BJ (cell line): ENCODE data around the gene BICDL2. TPM values are rescaled to one million over a fixed set of nuclear protein-coding genes. Genes with fewer than 3 reads are reported as not detected.

ENCODE experiments used
- CTCF ChIA-PET: fragments of 350-600 bp; formaldehyde crosslinking; extraction: SDS; loops from one replicate; lab custom pipeline; 2021; ENCODE audit warnings: antibody characterized with exemption, inconsistent platforms; lab: Yijun Ruan, JAX
- POLR2A ChIA-PET: fragments of 300-600 bp; sonication (Branson Sonifier 250); formaldehyde crosslinking; extraction: SDS; loops from one replicate; lab custom pipeline; 2021; ENCODE audit warnings: antibody characterized with exemption; lab: Charles Lee
- DNase-seq: peaks from one replicate; pipeline ENCODE4 v3.0.0-alpha.2; 2011; ENCODE audit warnings: low read depth
- H3K27me3 ChIP-seq: 2 replicates; pipeline ENCODE4 v1.6.0; 2011; ENCODE audit warnings: low read length; ENCODE audit not compliant: control insufficient read depth, insufficient read depth
- H3K36me3 ChIP-seq: 2 replicates; pipeline ENCODE4 v1.5.1; 2011; ENCODE audit warnings: low read length; ENCODE audit not compliant: control insufficient read depth, insufficient read depth
- H3K4me3 ChIP-seq: 2 replicates; pipeline ENCODE4 v1.5.1; 2011; ENCODE audit warnings: low read depth, mild to moderate bottlenecking, control low read depth, low read length
- CTCF ChIP-seq: IDR thresholded peaks from 2 replicates; pipeline ENCODE4 v1.5.1; 2011; ENCODE audit warnings: low read depth, mild to moderate bottlenecking, control low read depth, inconsistent platforms, low read length, moderate library complexity; ENCODE audit not compliant: insufficient read depth
- polyA plus RNA-seq: library from polyadenylated mRNA; depleted of rRNA; stranded (reverse); fragments of >200 nt; gene quantifications from 2 replicates; pipeline ENCODE4 v1.2.3, GENCODE V29; 2011

BICDL2 gene
- polyA plus RNA-seq, 1 experiment = 0.04 TPM

GRCh38 chr16:3038256-3038655, 1.5 kb upstream of the BICDL2 start:
- DNase-seq = no peak
- Histone ChIP-seq H3K27me3 (peaks cover 47% of the 10 kb centered on the region), H3K4me3 (no peak overlapping the region), H3K36me3 (no peaks in the 10 kb centered on the region)
- ChIA-PET POLR2A (no interaction called here), CTCF (interaction anchor here (1.4 to 8.1 kb wide), 5 partner anchors 8 to 91 kb away, joined by 4 to 97 read pairs (median 5); no protein-coding TSS in a partner anchor)
- TF ChIP-seq CTCF = no peak

- Histone ChIP-seq H3K36me3 (no peaks in the 10 kb centered on the region), H3K4me3 (no peak overlapping the region), H3K27me3 (peaks cover 49% of the 10 kb centered on the region)
- no peak for DNase-seq
- ChIA-PET POLR2A (no interaction called here), CTCF (interaction anchor here (1.3 to 1.8 kb wide), 3 partner anchors 8 to 22 kb away, joined by 3 to 4 read pairs (median 4); no protein-coding TSS in a partner anchor)
- TF ChIP-seq CTCF = no peak
These were observed 595 bp downstream of the BICDL2 start for GRCh38 chr16:3035972-3036725.

- Histone ChIP-seq H3K27me3 (peaks cover 49% of the 10 kb centered on the region), H3K4me3 (no peak overlapping the region), H3K36me3 (no peaks in the 10 kb centered on the region)
- no peak for DNase-seq
- TF ChIP-seq CTCF = no peak
- POLR2A ChIA-PET = no interaction called here
- CTCF ChIA-PET = interaction anchor here (1.3 to 8.0 kb wide), 5 partner anchors 14 to 131 kb away, joined by 3 to 78 read pairs (median 4); partner anchors contain the start of genes HCFC1R1, THOC6 and TNFRSF12A
These were observed 1.3 kb downstream of the BICDL2 start for GRCh38 chr16:3035289-3035971.

GRCh38 chr16:3032624-3033023, 4.1 kb downstream of the BICDL2 start:
- H3K27me3 ChIP-seq = peaks cover 36% of the 10 kb centered on the region
- no peaks in the 10 kb centered on the region for H3K36me3 ChIP-seq
- POLR2A ChIA-PET = no interaction called here
- no peak for TF ChIP-seq CTCF
- no peak for DNase-seq
- no peak overlapping the region for H3K4me3 ChIP-seq
- CTCF ChIA-PET = interaction anchor here (1.1 to 9.4 kb wide), 13 partner anchors 10 to 136 kb away, joined by 3 to 97 read pairs (median 7); partner anchors contain the start of genes HCFC1R1, MMP25, THOC6 and TNFRSF12A
